ENCODE measurements around the gene ABLIM3. TPM values are rescaled to one million over a fixed set of nuclear protein-coding genes. Genes with fewer than 3 reads are reported as not detected.

ABLIM3 gene
- total RNA-seq, 1 experiment from 2014 or later = not detected

DNA sequence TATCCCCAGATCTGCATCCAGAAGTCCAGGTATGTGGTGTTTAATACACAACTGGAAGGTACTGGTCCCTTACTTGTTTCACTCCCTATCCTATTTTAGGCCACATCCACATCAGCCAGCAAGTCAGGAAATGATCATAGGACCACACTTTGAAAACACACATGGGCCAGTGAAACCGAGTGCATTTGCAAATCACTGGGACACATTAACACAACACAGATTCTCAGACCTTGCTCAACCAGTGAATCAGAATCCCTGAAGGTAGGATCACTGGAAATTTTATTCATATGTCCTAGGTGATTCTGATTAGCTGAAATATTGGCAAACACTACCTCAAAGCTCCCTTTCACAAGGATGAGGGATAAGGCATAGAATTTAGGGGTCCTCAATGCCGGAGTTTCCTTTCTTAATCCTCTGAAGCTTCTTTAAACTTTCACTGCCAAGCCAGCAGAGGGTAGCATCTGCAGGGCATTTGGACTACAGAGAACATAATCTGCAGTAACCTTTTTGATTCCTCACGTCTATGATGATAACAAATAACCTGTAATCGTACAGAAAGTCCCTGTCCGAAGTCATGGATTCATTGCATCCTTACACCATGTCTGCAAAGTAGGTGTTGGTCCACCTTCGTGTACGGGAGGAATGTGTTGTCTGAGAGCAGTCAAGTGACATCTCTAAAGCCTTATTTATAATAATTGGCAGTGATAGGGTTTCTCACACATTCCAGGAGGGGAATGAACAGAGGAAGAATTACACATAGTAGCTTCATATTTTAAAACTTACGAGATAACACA is 11.0 kb upstream of the ABLIM3 start:
- H3K36me3 ChIP-seq (ENCODE audit: control insufficient read depth, insufficient read depth, low read length) = no peaks in the 10 kb centered on the region
- H3K36me3 Mint-ChIP-seq (ENCODE audit: insufficient read depth, unreplicated experiment) = no peaks in the 10 kb centered on the region
- no peaks in the 10 kb centered on the region for H3K9me3 Mint-ChIP-seq (ENCODE audit: unreplicated experiment)
- no peak for DNase-seq
- CTCF ChIA-PET = interaction anchor here (1.3 kb wide), 1 partner anchor 11 kb away, joined by 3 read pairs; the partner anchor contains the start of gene ABLIM3
- H3K4me1 ChIP-seq = no peaks in the 10 kb centered on the region
- H3K27me3 ChIP-seq (replicated peaks; ENCODE audit: control insufficient read depth, insufficient read depth, low read length) = no peaks in the 10 kb centered on the region
- intact Hi-C loops (cut with micrococcal nuclease; ENCODE audit: unreplicated experiment) = no loop called here
- no peak overlapping the region for H3K4me3 ChIP-seq (ENCODE audit: low read depth, low read length)
- no TSS peak for BruUV-seq (replicated peaks)
- peaks cover 21% of the 10 kb centered on the region for H3K4me1 Mint-ChIP-seq (ENCODE audit: low read depth, unreplicated experiment)
- H3K27me3 Mint-ChIP-seq (ENCODE audit: insufficient read depth, unreplicated experiment) = peaks cover 6% of the 10 kb centered on the region
- POLR2A ChIA-PET = interaction anchor here (0.6 kb wide), 1 partner anchor 1969 kb away, joined by 3 read pairs; no protein-coding TSS in a partner anchor
- no peak overlapping the region for H3K4me3 Mint-ChIP-seq (ENCODE audit: unreplicated experiment)
- TF ChIP-seq CTCF (IDR thresholded peaks at IDR 0.05; ENCODE audit: insufficient read depth in 1 of 2, low read depth in 1 of 2, low read length in 1 of 2, severe bottlenecking in 1 of 2, unreplicated experiment in 1 of 2) = no peak
- no peaks in the 10 kb centered on the region for H3K9me3 ChIP-seq
- no peak overlapping the region for H3K27ac Mint-ChIP-seq (ENCODE audit: unreplicated experiment)

DNA sequence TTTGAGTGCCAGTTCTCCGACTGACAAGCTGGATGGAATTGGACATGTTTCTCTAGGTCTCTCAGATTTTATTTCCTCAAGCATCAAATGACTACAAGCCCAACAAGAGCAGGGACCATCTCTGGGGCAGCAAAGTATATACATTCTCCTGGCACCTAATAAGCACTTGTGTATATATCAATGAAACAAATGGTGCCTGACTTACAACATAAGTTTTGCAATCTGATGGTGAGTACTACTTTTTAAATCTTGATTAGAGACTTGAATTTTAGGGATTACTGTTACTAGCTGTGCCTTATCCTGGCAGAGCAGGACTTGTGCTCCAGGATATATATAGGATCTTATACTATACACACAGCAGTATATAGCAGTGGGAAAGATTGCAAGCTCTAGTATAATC is 8.8 kb upstream of the ABLIM3 start:
- no TSS peak for BruUV-seq (replicated peaks)
- Mint-ChIP-seq H3K4me1 (ENCODE audit: low read depth, unreplicated experiment) (peaks cover 13% of the 10 kb centered on the region), H3K27me3 (ENCODE audit: insufficient read depth, unreplicated experiment) (peaks cover 13% of the 10 kb centered on the region), H3K4me3 (ENCODE audit: unreplicated experiment) (no peak overlapping the region), H3K9me3 (ENCODE audit: unreplicated experiment) (no peaks in the 10 kb centered on the region), H3K27ac (ENCODE audit: unreplicated experiment) (no peak overlapping the region), H3K36me3 (ENCODE audit: insufficient read depth, unreplicated experiment) (no peaks in the 10 kb centered on the region)
- no peaks in the 10 kb centered on the region for H3K9me3 ChIP-seq
- ChIA-PET POLR2A (no interaction called here), CTCF (no interaction called here)
- H3K36me3 ChIP-seq (ENCODE audit: control insufficient read depth, insufficient read depth, low read length) = no peaks in the 10 kb centered on the region
- no peaks in the 10 kb centered on the region for H3K27me3 ChIP-seq (replicated peaks; ENCODE audit: control insufficient read depth, insufficient read depth, low read length)
- H3K4me1 ChIP-seq = no peaks in the 10 kb centered on the region
- no peak for DNase-seq
- intact Hi-C loops (cut with micrococcal nuclease; ENCODE audit: unreplicated experiment) = no loop called here
- TF ChIP-seq CTCF (IDR thresholded peaks at IDR 0.05; ENCODE audit: insufficient read depth in 1 of 2, low read depth in 1 of 2, low read length in 1 of 2, severe bottlenecking in 1 of 2, unreplicated experiment in 1 of 2) = no peak
- no peak overlapping the region for H3K4me3 ChIP-seq (ENCODE audit: low read depth, low read length)

GRCh38 chr5:149133795-149134777 is 7.2 kb upstream of the ABLIM3 start:
- Mint-ChIP-seq H3K4me1 (ENCODE audit: low read depth, unreplicated experiment) (peaks cover 8% of the 10 kb centered on the region), H3K4me3 (ENCODE audit: unreplicated experiment) (no peak overlapping the region), H3K27me3 (ENCODE audit: insufficient read depth, unreplicated experiment) (peaks cover 17% of the 10 kb centered on the region), H3K36me3 (ENCODE audit: insufficient read depth, unreplicated experiment) (no peaks in the 10 kb centered on the region), H3K27ac (ENCODE audit: unreplicated experiment) (no peak overlapping the region), H3K9me3 (ENCODE audit: unreplicated experiment) (no peaks in the 10 kb centered on the region)
- no peak for TF ChIP-seq CTCF (IDR thresholded peaks at IDR 0.05; ENCODE audit: insufficient read depth in 1 of 2, low read depth in 1 of 2, low read length in 1 of 2, severe bottlenecking in 1 of 2, unreplicated experiment in 1 of 2)
- ChIA-PET POLR2A (no interaction called here), CTCF (interaction anchor here (0.7 kb wide), 1 partner anchor 93 kb away, joined by 3 read pairs; no protein-coding TSS in a partner anchor)
- no peak overlapping the region for H3K4me3 ChIP-seq (ENCODE audit: low read depth, low read length)
- no peaks in the 10 kb centered on the region for H3K9me3 ChIP-seq
- intact Hi-C loops (cut with micrococcal nuclease; ENCODE audit: unreplicated experiment) = no loop called here
- no peaks in the 10 kb centered on the region for H3K27me3 ChIP-seq (replicated peaks; ENCODE audit: control insufficient read depth, insufficient read depth, low read length)
- no peaks in the 10 kb centered on the region for H3K36me3 ChIP-seq (ENCODE audit: control insufficient read depth, insufficient read depth, low read length)
- no peaks in the 10 kb centered on the region for H3K4me1 ChIP-seq
- BruUV-seq (replicated peaks) = no TSS peak
- DNase-seq = no peak

All from Caco-2 (cell line).